CD14-positive monocyte (primary cell): ENCODE measurements around the gene TSHZ2. TPM values are rescaled to one million over a fixed set of nuclear protein-coding genes. Genes with fewer than 3 reads are reported as not detected.

ENCODE experiments used
- DNase-seq, 3 donors: peaks; one replicate each; pipeline ENCODE4 v3.0.0-alpha.2; 2011 to 2022
- H2AFZ ChIP-seq: 2 replicates; pipeline ENCODE4 v1.6.0; 2012; ENCODE audit warnings: mild to moderate bottlenecking, low read depth, low read length, inconsistent platforms; ENCODE audit not compliant: insufficient read depth, poor library complexity, severe bottlenecking
- H3K27ac ChIP-seq, 2 donors: 1 replicate in 1 of 2; 2 replicates in 1 of 2; pipeline ENCODE4 v1.5.1; 2012 to 2013; ENCODE audit warnings: low read length in 2 of 2, control low read depth in 1 of 2, inconsistent platforms in 1 of 2, low read depth in 1 of 2, mild to moderate bottlenecking in 1 of 2
- H3K27me3 ChIP-seq, 2 donors: one replicate each; pipeline versions ENCODE4 v1.6.0 to v1.6.1; 2011 to 2013; ENCODE audit warnings: low read length in 2 of 2; ENCODE audit not compliant: control insufficient read depth in 2 of 2, insufficient read depth in 2 of 2
- H3K36me3 ChIP-seq, 2 donors: replicated peaks in 1 of 2; 1 replicate in 1 of 2; 2 replicates in 1 of 2; pipeline versions ENCODE4 v1.5.1 to v1.6.1; 2012 to 2013; ENCODE audit warnings: low read length in 2 of 2, control low read depth in 1 of 2, inconsistent platforms in 1 of 2, mild to moderate bottlenecking in 1 of 2; ENCODE audit not compliant: insufficient read depth in 2 of 2, control insufficient read depth in 1 of 2
- H3K4me1 ChIP-seq, 2 donors: 1 replicate in 1 of 2; 2 replicates in 1 of 2; pipeline versions ENCODE4 v1.5.1 to v1.6.1; 2012 to 2013; ENCODE audit warnings: low read length in 2 of 2, control low read depth in 1 of 2, inconsistent platforms in 1 of 2, mild to moderate bottlenecking in 1 of 2, moderate library complexity in 1 of 2; ENCODE audit not compliant: insufficient read depth in 2 of 2, control insufficient read depth in 1 of 2
- H3K4me2 ChIP-seq: replicated peaks from 2 replicates; pipeline ENCODE3; 2012; ENCODE audit warnings: low read length, moderate library complexity, mild to moderate bottlenecking; ENCODE audit not compliant: poor library complexity, severe bottlenecking; ENCODE audit errors: extremely low read depth
- H3K4me3 ChIP-seq, 3 experiments: fragments of 200-600 bp in 1 of 3; sonication (generic) in 1 of 3; replicated peaks in 1 of 3; 1 replicate in 2 of 3; 2 replicates in 1 of 3; pipeline ENCODE4 v1.5.1; 2011 to 2013; ENCODE audit warnings: low read length in 3 of 3, mild to moderate bottlenecking in 3 of 3, control low read depth in 2 of 3, low read depth in 2 of 3, inconsistent platforms in 1 of 3, moderate library complexity in 1 of 3
- H3K79me2 ChIP-seq: 2 replicates; pipeline ENCODE4 v1.6.0; 2012; ENCODE audit warnings: mild to moderate bottlenecking, control low read depth, inconsistent platforms, low read length, moderate library complexity; ENCODE audit not compliant: insufficient read depth
- H3K9ac ChIP-seq: 2 replicates; pipeline ENCODE4 v1.6.0; 2017; ENCODE audit warnings: low read length, mild to moderate bottlenecking; ENCODE audit not compliant: insufficient read depth, poor library complexity, severe bottlenecking
- H3K9me3 ChIP-seq, 2 donors: replicated peaks in 1 of 2; 1 replicate in 1 of 2; 2 replicates in 1 of 2; pipeline versions ENCODE4 v1.5.1 to v1.6.1; 2012 to 2013; ENCODE audit warnings: low read length in 2 of 2, control low read depth in 1 of 2; ENCODE audit not compliant: control insufficient read depth in 1 of 2, insufficient read depth in 1 of 2
- H4K20me1 ChIP-seq: 2 replicates; pipeline ENCODE4 v1.6.0; 2012; ENCODE audit warnings: mild to moderate bottlenecking, low read length, control low read depth, moderate library complexity; ENCODE audit not compliant: insufficient read depth
- H3K27ac Mint-ChIP-seq, 7 donors: one replicate each; pipeline ENCODE4 v1.8.0; 2020; ENCODE audit warnings: mild to moderate bottlenecking in 7 of 7, mixed read lengths in 7 of 7, moderate library complexity in 6 of 7, inconsistent platforms in 2 of 7
- H3K27me3 Mint-ChIP-seq, 3 donors: one replicate each; pipeline ENCODE4 v1.8.0; 2021 to 2022; ENCODE audit warnings: low read depth in 3 of 3, mild to moderate bottlenecking in 3 of 3, mixed read lengths in 3 of 3, moderate library complexity in 3 of 3, inconsistent platforms in 1 of 3
- H3K36me3 Mint-ChIP-seq, 2 donors: one replicate each; pipeline ENCODE4 v1.8.0; 2020; ENCODE audit warnings: mixed read lengths in 2 of 2, inconsistent platforms in 1 of 2, mild to moderate bottlenecking in 1 of 2
- H3K4me1 Mint-ChIP-seq: one replicate; pipeline ENCODE4 v1.8.0; 2020; ENCODE audit warnings: mild to moderate bottlenecking, mixed read lengths
- H3K4me3 Mint-ChIP-seq, 2 donors: one replicate each; pipeline ENCODE4 v1.8.0; 2020; ENCODE audit warnings: mild to moderate bottlenecking in 2 of 2, mixed read lengths in 2 of 2, moderate library complexity in 1 of 2
- H3K9me3 Mint-ChIP-seq, 7 donors: one replicate each; pipeline ENCODE4 v1.8.0; 2020 to 2022; ENCODE audit warnings: mixed read lengths in 7 of 7, mild to moderate bottlenecking in 6 of 7, moderate library complexity in 6 of 7, inconsistent platforms in 2 of 7
- WGBS: methylation state at CpG from one replicate; pipeline ENCODE4 v1.1.5; 2013; ENCODE audit warnings: missing lambda C conversion rate; ENCODE audit not compliant: insufficient coverage; 5-methylcytosine and 5-hydroxymethylcytosine counted together
- intact Hi-C, 2 donors: fragments of 100-400 bp; cut with micrococcal nuclease; formaldehyde crosslinking; loops; one replicate each; pipeline versions ENCODE4 v1.15.0 to v1.15.1; 2023
- polyA plus RNA-seq, 3 donors: library from polyadenylated mRNA; depleted of rRNA in 1 of 3; unstranded in 2 of 3; stranded (reverse) in 1 of 3; fragments of 300-500 nt in 2 of 3; fragments of >200 nt in 1 of 3; fragmentation: Illumina TruSeq in 2 of 3; gene quantifications; 1 replicate in 2 of 3; 2 replicates in 1 of 3; pipeline ENCODE4 v1.2.3, GENCODE V29; 2012 to 2021
- TF ChIP-seq, protein P1 (sequence below): fragments of 200-600 bp; IDR thresholded peaks from one replicate; pipeline ENCODE4 v1.8.0; 2022; ENCODE audit warnings: antibody characterized with exemption, mild to moderate bottlenecking

The TSHZ2 gene
- polyA plus RNA-seq, 3 donors = not detected

- Histone ChIP-seq H4K20me1 (no peaks in the 10 kb centered on the region), H3K27ac (no peak overlapping the region), H3K4me2 (no peak overlapping the region), H3K9me3 (no peaks in the 10 kb centered on the region), H3K9ac (no peak overlapping the region), H3K4me3 (no peak overlapping the region), H2AFZ (no peak overlapping the region), H3K79me2 (no peaks in the 10 kb centered on the region), H3K36me3 (no peaks in the 10 kb centered on the region), H3K4me1 (no peaks in the 10 kb centered on the region), H3K27me3 (no peaks in the 10 kb centered on the region)
- H3K36me3 Mint-ChIP-seq = no peaks in the 10 kb centered on the region
- H3K9me3 Mint-ChIP-seq = peaks cover 0 to 3% (median 2%) of the 10 kb centered on the region in 7 donors
- no peak for DNase-seq
- H3K4me3 Mint-ChIP-seq = no peak overlapping the region
- H3K27me3 Mint-ChIP-seq = peaks cover 1 to 8% (median 4%) of the 10 kb centered on the region in 3 donors
- TF ChIP-seq, protein P1, sequence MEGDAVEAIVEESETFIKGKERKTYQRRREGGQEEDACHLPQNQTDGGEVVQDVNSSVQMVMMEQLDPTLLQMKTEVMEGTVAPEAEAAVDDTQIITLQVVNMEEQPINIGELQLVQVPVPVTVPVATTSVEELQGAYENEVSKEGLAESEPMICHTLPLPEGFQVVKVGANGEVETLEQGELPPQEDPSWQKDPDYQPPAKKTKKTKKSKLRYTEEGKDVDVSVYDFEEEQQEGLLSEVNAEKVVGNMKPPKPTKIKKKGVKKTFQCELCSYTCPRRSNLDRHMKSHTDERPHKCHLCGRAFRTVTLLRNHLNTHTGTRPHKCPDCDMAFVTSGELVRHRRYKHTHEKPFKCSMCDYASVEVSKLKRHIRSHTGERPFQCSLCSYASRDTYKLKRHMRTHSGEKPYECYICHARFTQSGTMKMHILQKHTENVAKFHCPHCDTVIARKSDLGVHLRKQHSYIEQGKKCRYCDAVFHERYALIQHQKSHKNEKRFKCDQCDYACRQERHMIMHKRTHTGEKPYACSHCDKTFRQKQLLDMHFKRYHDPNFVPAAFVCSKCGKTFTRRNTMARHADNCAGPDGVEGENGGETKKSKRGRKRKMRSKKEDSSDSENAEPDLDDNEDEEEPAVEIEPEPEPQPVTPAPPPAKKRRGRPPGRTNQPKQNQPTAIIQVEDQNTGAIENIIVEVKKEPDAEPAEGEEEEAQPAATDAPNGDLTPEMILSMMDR = no peak
- no peak overlapping the region for H3K27ac Mint-ChIP-seq
- intact Hi-C loops = no loop called here
- WGBS = no CpG with 5 or more reads among the region's 3 CpGs
- peaks cover 5% of the 10 kb centered on the region for H3K4me1 Mint-ChIP-seq
These were observed 433.0 kb downstream of the TSHZ2 start for GRCh38 chr20:53405139-53405538.

DNA sequence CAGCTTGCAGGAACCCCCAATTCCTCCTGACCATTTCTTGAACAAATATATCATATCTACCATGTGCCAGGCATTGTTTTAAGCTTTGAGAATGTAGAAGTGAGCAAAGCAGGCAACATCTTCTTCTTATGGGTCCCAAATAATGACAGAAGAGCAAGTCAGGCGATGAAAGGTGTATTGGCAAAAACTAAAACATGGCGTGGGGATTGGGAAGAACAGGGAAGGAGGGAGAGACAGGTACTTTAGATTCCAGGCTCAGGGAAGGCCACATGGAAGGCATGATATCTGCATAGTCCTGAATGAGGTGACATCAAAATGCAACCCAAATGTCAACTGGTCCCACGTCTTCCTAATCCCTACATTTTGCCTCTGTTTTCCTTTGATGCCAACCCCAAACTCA is 434.4 kb downstream of the TSHZ2 start:
- H2AFZ ChIP-seq = no peak overlapping the region
- Mint-ChIP-seq H3K27ac (no peak overlapping the region), H3K9me3 (peaks cover 0 to 3% (median 0%) of the 10 kb centered on the region in 7 donors), H3K4me1 (peaks cover 5% of the 10 kb centered on the region), H3K36me3 (no peaks in the 10 kb centered on the region), H3K27me3 (peaks cover 1 to 5% (median 2%) of the 10 kb centered on the region in 3 donors), H3K4me3 (no peak overlapping the region)
- intact Hi-C loops = no loop called here
- H4K20me1 ChIP-seq = no peaks in the 10 kb centered on the region
- TF ChIP-seq, protein P1 = no peak
- no peaks in the 10 kb centered on the region for H3K79me2 ChIP-seq
- DNase-seq = no peak
- H3K36me3 ChIP-seq = no peaks in the 10 kb centered on the region
- H3K27me3 ChIP-seq = no peaks in the 10 kb centered on the region
- WGBS = 94% methylated on average over 3 of the region's 3 CpGs
- H3K4me3 ChIP-seq = no peak overlapping the region
- H3K4me2 ChIP-seq = no peak overlapping the region
- no peak overlapping the region for H3K27ac ChIP-seq
- no peaks in the 10 kb centered on the region for H3K9me3 ChIP-seq
- H3K4me1 ChIP-seq = no peaks in the 10 kb centered on the region
- H3K9ac ChIP-seq = no peak overlapping the region
